GM12865 (cell line): ENCODE results near the gene FBLIM1.

Experiments
- DNase-seq: peaks from one replicate; pipeline ENCODE4 v3.0.0; 2010; ENCODE audit warnings: low read depth
- H3K4me3 ChIP-seq: 2 replicates; pipeline ENCODE4 v1.5.1; 2011; ENCODE audit warnings: mild to moderate bottlenecking, low read depth, low read length, control low read depth
- CTCF ChIP-seq: IDR thresholded peaks from 2 replicates; pipeline ENCODE4 v1.5.1; 2011; ENCODE audit warnings: low read length, control low read depth, low read depth, inconsistent platforms; ENCODE audit not compliant: insufficient read depth; ENCODE audit errors: missing control alignments

FBLIM1 gene

GRCh38 chr1:15758343-15758931 lies at the start of gene FBLIM1:
Gene FBLIM1, plus strand, starts transcription at chr1:15758795. Its CDS starts 6,189 bp downstream, at chr1:15764984.
- no peak for DNase-seq
- TF ChIP-seq CTCF: no peak
- H3K4me3 ChIP-seq: no peak within 1 kb of the TSS

GRCh38 chr1:15709226-15709625 lies 49.4 kb upstream of the FBLIM1 start:
- H3K4me3 ChIP-seq: no peak overlapping the region
- no peak for TF ChIP-seq CTCF
- no peak for DNase-seq

GRCh38 chr1:15712168-15712567 lies 46.4 kb upstream of the FBLIM1 start:
- H3K4me3 ChIP-seq: no peak overlapping the region
- TF ChIP-seq CTCF: no peak
- no peak for DNase-seq

- no peak for DNase-seq
- TF ChIP-seq CTCF: no peak
Measured at GRCh38 chr1:15714406-15715136, 44.0 kb upstream of the FBLIM1 start.

GRCh38 chr1:15717418-15718125 lies 41.0 kb upstream of the FBLIM1 start:
- TF ChIP-seq CTCF: no peak
- H3K4me3 ChIP-seq: no peak overlapping the region
- no peak for DNase-seq

More at GRCh38 chr1:15714406-15715136, 44.0 kb upstream of the FBLIM1 start:
- no peak overlapping the region for H3K4me3 ChIP-seq

- no peak for DNase-seq
- no peak overlapping the region for H3K4me3 ChIP-seq
- TF ChIP-seq CTCF: no peak
Measured at GRCh38 chr1:15718199-15718601, 40.4 kb upstream of the FBLIM1 start.
